HepG2 (cell line): Measurements from ENCODE around the gene WNT3. TPM values are rescaled to one million over a fixed set of nuclear protein-coding genes. Genes with fewer than 3 reads are reported as not detected.

Experiments
- ATF7 ChIP-seq, 2 experiments: fragments of 450-650 bp in 1 of 2; sonication (generic) in 1 of 2; formaldehyde crosslinking in 1 of 2; IDR thresholded peaks; 2 replicates each; pipeline versions ENCODE4 v1.4.0 to v1.6.1; 2016 to 2020; ENCODE audit warnings: antibody characterized with exemption in 1 of 2, mild to moderate bottlenecking in 1 of 2, missing genetic modification reagents in 1 of 2
- ATM ChIP-seq: fragments of 450-650 bp; IDR thresholded peaks from 2 replicates; pipeline ENCODE4 v1.7.1; 2017; ENCODE audit warnings: mild to moderate bottlenecking, borderline replicate concordance
- HBP1 ChIP-seq: IDR thresholded peaks from 2 replicates; pipeline ENCODE4 v1.6.1; 2016; ENCODE audit warnings: low read depth, control low read depth
- HIC2 ChIP-seq: sonication (generic); formaldehyde crosslinking; IDR thresholded peaks from 2 replicates; pipeline ENCODE4 v1.9.0; 2022; ENCODE audit warnings: low read depth, missing genetic modification reagents
- MEIS1 ChIP-seq: sonication (generic); formaldehyde crosslinking; IDR thresholded peaks from 2 replicates; pipeline ENCODE4 v1.9.0; 2021; ENCODE audit warnings: mild to moderate bottlenecking, missing genetic modification reagents, moderate library complexity, borderline replicate concordance
- NRL ChIP-seq: sonication (generic); formaldehyde crosslinking; IDR thresholded peaks from 2 replicates; pipeline ENCODE4 v1.5.0; 2020; ENCODE audit warnings: missing genetic modification reagents, mild to moderate bottlenecking, moderate library complexity, borderline replicate concordance
- PCBP1 ChIP-seq: fragments of 200-400 bp; formaldehyde crosslinking; IDR thresholded peaks from 2 replicates; pipeline ENCODE4 v1.6.1; 2017; ENCODE audit warnings: mild to moderate bottlenecking, low read depth, low read length, borderline replicate concordance
- PHF20 ChIP-seq: sonication (generic); formaldehyde crosslinking; IDR thresholded peaks from 2 replicates; pipeline ENCODE4 v1.5.0; 2020; ENCODE audit warnings: mild to moderate bottlenecking, missing genetic modification reagents
- PITX1 ChIP-seq: sonication (generic); formaldehyde crosslinking; IDR thresholded peaks from 2 replicates; pipeline ENCODE4 v1.5.1; 2020; ENCODE audit warnings: mild to moderate bottlenecking, missing genetic modification reagents
- RFXANK ChIP-seq: IDR thresholded peaks from 2 replicates; pipeline ENCODE4 v1.6.1; 2016
- SMAD9 ChIP-seq: sonication (generic); formaldehyde crosslinking; IDR thresholded peaks from 2 replicates; pipeline ENCODE4 v1.5.1; 2020; ENCODE audit warnings: mild to moderate bottlenecking, missing genetic modification reagents
- SNAPC2 ChIP-seq: sonication (generic); formaldehyde crosslinking; IDR thresholded peaks from 2 replicates; pipeline ENCODE4 v1.8.1; 2022; ENCODE audit warnings: mild to moderate bottlenecking, missing genetic modification reagents
- SPEN ChIP-seq: sonication (generic); formaldehyde crosslinking; IDR thresholded peaks from 2 replicates; pipeline ENCODE4 v1.5.1; 2020; ENCODE audit warnings: low read depth, mild to moderate bottlenecking, missing genetic modification reagents
- ZMAT3 ChIP-seq: sonication (generic); formaldehyde crosslinking; conservative IDR thresholded peaks from 2 replicates; pipeline ENCODE4 v1.7.0; 2021; ENCODE audit warnings: missing genetic modification reagents
- ZNF234 ChIP-seq: sonication (generic); formaldehyde crosslinking; conservative IDR thresholded peaks from 2 replicates; pipeline ENCODE4 v1.5.1; 2020; ENCODE audit warnings: mild to moderate bottlenecking, missing genetic modification reagents
- ZNF567 ChIP-seq: sonication (generic); formaldehyde crosslinking; IDR thresholded peaks from 2 replicates; pipeline ENCODE4 v1.8.1; 2023; ENCODE audit warnings: mild to moderate bottlenecking, missing genetic modification reagents, borderline replicate concordance
- ZNF639 ChIP-seq: conservative IDR thresholded peaks from 2 replicates; pipeline ENCODE4 v1.6.1; 2018; ENCODE audit warnings: missing genetic modification reagents
- ZNF724P ChIP-seq: sonication (generic); formaldehyde crosslinking; IDR thresholded peaks from 2 replicates; pipeline ENCODE4 v1.8.0; 2022; ENCODE audit warnings: missing genetic modification reagents, borderline replicate concordance
- ZNF773 ChIP-seq: sonication (generic); formaldehyde crosslinking; IDR thresholded peaks from 2 replicates; pipeline ENCODE4 v1.4.0; 2020; ENCODE audit warnings: missing genetic modification reagents, borderline replicate concordance
- polyA plus RNA-seq, 8 experiments: library from polyadenylated mRNA; depleted of rRNA in 3 of 8; stranded (reverse) in 7 of 8; unstranded in 1 of 8; fragments of >200 nt; fragmentation: Illumina TruSeq in 4 of 8; extraction: Trizol in 4 of 8; gene quantifications; 2 replicates each; pipeline versions ENCODE4 v1.2.1 to v1.2.3, GENCODE V29; 2011 to 2016; ENCODE audit warnings: low read depth in 4 of 8, missing spikeins in 1 of 8, mixed read lengths in 1 of 8; ENCODE audit not compliant: insufficient read depth in 1 of 8
- total RNA-seq, 5 experiments: library from RNA; depleted of rRNA; stranded (reverse); fragments of >200 nt; fragmentation: Illumina TruSeq; extraction: Trizol; gene quantifications; 2 replicates each; pipeline ENCODE4 v1.2.3, GENCODE V29; 2016; ENCODE audit warnings: low read depth in 1 of 5

Gene WNT3
- total and polyA plus RNA-seq, 2 of the 13 experiments (the other 11 are each of a cell fraction or from before 2014, with no cell fraction given), result 8.5 to 10.3 TPM

GRCh38 chr17:46782250-46782953, 36.1 kb downstream of the WNT3 start (continued):
- peak; percentile 48; the same call in 1 of the 2 replicates for TF ChIP-seq HBP1 (CRISPR knock-in tag)
- no peak; the same call in 1 of the 2 replicates for TF ChIP-seq ZMAT3 (CRISPR knock-in tag)
- TF ChIP-seq SNAPC2 (CRISPR knock-in tag), result no peak
- no peak for TF ChIP-seq PHF20
- no peak for TF ChIP-seq ATF7 (IDR thresholded peaks at IDR 0.05)
- TF ChIP-seq ATF7 (CRISPR knock-in tag; IDR thresholded peaks at IDR 0.05), result no peak; the same call in 1 of the 2 replicates
- TF ChIP-seq PITX1 (CRISPR knock-in tag), result no peak
- no peak for TF ChIP-seq ATM
- peak; percentile 79; the same call in 1 of the 2 replicates for TF ChIP-seq SMAD9
- no peak for TF ChIP-seq ZNF724P (CRISPR knock-in tag)
- TF ChIP-seq ZNF234, result no peak
- no peak for TF ChIP-seq SPEN (CRISPR knock-in tag)
- TF ChIP-seq ZNF773 (CRISPR knock-in tag), result no peak
- TF ChIP-seq ZNF567 (CRISPR knock-in tag), result 0 out of 2 replicates have a peak, but pooled peaks have one; percentile 88
- no peak for TF ChIP-seq PCBP1
- no peak for TF ChIP-seq MEIS1 (CRISPR knock-in tag)
- TF ChIP-seq HIC2 (CRISPR knock-in tag), result no peak
- TF ChIP-seq ZNF639 (CRISPR knock-in tag), result no peak
- no peak; the same call in 1 of the 2 replicates for TF ChIP-seq NRL (CRISPR knock-in tag)
- peak; percentile 45; the same call in 1 of the 2 replicates for TF ChIP-seq RFXANK
